Occipital lobe (tissue), 2 donors: ENCODE measurements around the gene SOAT2. TPM values are rescaled to one million over a fixed set of nuclear protein-coding genes. Genes with fewer than 3 reads are reported as not detected.
"Not testable (repeated sequence)": the region's sequence is repeated elsewhere in the genome, so short reads cannot be mapped to it uniquely, and the experiment has no call there.

Source experiments
- DNase-seq: peaks from one replicate; lab custom pipeline; 2025; lab: John Stamatoyannopoulos, UW
- total RNA-seq: library from RNA; depleted of rRNA; stranded (reverse); fragments of >200 nt; gene quantifications from one replicate; pipeline ENCODE4 v1.2.3, GENCODE V29; 2014

Gene SOAT2
- total RNA-seq, 1 donor from 2014 or later: not detected

DNA sequence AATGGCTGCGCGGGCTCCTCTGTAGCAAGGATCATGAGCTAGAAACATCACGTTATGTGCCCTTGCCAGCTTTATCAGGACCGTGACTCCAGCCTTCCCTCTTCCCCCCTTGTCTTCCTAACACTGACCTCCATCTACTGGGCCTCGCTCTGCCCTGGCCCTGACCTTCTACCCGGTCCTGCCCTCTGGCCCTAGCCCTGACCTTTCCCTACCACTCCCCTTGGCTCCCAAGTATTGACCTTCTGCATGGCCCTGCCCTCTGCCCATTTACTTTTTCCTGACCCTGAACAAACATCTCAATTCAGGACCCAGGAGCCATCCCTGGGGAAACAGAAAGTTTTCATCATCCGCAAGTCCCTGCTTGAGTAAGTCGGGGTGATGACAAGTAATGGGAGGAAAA, 2.0 kb downstream of the SOAT2 start:
- no peak for DNase-seq

DNA sequence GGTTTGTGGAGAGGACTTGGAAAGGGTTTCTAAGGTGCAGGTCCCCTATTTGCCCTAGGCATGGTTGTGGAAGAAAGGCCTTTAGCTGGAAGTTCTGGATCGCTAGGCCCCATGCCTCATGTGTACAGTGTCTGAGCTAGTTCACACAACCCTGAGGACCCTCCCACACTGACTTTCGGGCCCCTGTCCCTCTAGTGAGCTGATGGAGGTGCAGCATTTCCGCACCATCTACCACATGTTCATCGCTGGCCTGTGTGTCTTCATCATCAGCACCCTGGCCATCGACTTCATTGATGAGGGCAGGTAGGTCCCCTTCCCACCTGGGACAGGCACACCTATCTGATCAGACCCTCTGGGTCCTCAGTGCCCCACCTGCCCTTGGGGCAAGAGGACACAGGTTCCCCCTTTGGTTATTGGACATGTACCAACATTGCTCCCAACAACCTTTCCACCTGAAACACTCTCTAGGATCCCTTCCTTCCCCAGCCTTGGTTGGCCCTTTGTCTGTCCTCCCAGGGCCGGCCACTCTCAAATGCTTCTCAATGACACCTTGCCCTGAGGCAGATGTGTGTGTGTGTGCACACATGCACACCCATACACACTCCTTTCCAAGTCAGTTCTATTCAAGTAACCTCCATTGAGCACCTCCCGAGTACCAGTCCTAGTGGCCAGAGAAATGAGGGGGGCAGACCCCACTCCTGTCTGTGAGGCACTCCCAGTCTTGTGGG, 2.6 kb downstream of the SOAT2 start:
- no peak for DNase-seq

DNA sequence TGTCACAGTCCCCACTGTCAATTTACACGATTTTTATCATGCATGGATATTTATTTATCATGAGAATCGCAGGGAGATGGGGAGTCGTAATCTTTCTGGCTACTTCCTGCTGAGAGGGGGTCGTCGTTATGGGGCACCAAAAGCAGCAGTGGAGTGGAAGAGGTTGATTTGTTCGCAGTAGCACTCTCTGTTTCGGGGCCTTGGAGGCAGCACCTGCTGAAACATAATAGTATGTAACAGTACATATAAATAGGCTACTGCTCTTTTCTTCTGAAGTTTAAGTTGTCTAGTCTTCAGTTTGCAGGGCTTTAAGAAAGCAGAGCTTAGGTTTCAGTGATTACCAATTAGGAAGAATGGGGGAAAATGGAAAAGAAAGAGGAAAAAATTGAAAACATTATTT, 3.8 kb downstream of the SOAT2 start:
- no peak for DNase-seq

DNA sequence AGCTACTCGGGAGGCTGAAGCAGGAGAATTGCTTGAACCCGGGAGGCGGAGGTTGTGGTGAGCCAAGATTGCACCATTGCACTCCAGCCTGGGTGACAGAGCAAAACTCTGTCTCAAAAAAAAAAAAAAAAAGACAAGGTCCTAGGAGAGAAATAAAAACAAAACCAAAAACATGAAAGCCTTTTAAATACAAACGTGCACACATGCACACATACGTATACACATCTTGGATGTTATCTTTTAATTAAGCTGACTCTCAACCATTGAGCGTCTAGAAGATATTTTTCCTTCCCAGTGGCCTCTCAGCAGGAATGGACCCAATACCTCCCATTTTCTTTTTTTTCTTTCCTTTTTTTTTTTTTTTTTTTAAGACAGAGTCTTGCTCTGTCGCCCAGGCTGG, 9.1 kb downstream of the SOAT2 start:
- DNase-seq: not testable (repeated sequence)

DNA sequence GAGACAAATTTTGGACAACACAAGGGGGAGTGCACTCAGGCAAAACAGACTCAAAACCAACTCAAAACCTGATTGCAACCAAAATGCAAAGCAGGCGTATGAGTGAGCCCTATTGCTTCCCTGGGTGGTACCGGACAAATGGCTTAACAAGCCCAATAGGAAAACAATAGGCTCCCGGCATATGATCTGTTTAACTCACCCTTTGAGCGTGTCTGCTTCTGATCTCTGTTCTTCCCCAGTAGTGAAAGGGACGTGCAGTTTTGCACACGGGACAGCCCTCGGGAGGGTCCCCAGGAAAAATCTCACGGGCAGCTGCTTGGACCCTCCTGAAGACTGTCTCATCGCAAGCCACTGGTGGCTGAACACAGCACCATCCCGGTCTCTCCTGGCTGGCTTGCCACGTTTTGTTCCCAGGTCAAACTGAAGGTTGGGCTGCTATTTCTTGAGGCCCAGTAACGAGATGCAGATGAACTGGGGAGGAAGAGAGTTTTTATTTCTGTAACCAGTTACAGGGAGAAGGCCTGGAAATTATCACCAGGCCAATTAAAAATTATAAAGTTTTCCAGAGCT, 9.9 kb downstream of the SOAT2 start:
- no peak for DNase-seq

DNA sequence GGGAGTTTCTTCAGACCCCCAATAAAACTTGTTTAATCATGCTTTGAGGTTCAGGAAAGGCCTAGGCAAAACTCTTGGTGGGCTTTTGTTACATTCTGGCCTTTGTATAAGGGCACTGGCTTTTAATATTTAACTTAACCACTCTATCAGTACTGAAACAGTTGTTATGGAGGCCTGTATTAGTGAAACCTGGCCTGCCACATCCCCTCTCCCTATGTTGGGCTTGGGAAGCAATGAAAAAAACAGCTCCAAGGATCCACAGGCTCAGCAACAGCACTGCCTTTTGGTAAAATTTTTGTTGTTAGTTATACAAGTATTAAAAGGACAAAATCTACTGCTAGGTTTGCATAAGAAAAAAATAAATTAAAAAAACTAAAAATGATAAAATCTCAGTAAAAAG, 10.7 kb downstream of the SOAT2 start:
- no peak for DNase-seq

DNA sequence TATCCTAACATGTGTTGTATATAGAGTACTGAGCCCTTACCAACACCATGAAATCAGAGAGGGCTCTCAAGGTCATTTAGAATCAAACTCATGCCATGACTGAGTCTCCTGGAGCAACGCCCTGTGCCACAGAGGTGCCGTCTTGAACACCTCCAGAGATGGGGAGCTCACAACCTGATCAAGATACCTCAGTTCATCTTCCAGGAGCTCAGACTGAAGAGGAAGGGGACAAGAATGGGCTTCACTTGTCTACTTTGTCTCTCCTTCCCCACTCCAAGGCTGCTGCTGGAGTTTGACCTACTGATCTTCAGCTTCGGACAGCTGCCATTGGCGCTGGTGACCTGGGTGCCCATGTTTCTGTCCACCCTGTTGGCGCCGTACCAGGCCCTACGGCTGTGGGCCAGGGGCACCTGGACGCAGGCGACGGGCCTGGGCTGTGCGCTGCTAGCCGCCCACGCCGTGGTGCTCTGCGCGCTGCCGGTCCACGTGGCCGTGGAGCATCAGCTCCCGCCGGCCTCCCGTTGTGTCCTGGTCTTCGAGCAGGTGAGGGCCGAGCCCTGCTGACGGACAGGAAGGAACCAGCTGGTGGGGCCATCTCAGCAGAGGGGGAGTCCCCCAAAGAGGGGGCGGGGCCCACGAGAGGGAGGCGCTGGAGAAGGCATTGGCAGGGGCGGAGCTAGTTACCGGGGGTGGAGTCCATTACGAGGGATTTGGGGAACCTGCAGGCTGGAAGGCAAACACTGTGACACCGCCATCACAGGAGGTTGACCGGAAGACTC, 12.0 kb downstream of the SOAT2 start:
- no peak for DNase-seq

DNA sequence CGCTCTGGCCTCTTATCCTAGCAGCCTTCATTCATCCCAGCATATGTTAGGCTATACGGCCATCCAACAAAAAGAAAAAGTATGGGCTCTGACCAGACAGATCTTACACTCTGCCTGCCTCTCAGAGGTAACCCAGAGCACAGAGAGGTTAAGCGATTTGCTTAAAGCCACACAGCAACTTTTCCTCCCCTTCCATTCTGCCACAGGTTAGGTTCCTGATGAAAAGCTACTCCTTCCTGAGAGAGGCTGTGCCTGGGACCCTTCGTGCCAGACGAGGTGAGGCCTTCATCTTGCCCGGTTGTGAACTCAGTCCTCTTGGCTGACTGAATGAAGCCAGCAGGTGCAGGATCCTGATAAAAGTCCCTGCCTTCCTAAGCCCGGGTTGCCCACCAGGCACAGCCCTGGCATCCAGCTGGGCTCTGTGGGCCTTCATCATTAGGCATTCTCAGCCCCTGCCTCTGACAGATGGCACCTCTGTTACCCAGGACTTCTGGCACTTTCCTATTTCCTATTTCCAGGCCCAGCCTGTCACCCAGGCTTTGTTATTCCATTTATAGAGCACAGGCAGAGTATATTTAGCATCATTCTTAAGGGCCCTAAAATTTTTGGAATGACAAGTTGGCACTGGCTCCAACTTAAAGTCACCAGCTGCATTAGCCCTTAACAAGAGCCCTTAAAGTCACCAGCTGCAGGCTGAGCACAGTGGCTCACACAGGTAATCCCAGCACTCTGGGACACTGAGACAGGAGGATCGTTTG, 12.8 kb downstream of the SOAT2 start:
- DNase-seq: no peak

DNA sequence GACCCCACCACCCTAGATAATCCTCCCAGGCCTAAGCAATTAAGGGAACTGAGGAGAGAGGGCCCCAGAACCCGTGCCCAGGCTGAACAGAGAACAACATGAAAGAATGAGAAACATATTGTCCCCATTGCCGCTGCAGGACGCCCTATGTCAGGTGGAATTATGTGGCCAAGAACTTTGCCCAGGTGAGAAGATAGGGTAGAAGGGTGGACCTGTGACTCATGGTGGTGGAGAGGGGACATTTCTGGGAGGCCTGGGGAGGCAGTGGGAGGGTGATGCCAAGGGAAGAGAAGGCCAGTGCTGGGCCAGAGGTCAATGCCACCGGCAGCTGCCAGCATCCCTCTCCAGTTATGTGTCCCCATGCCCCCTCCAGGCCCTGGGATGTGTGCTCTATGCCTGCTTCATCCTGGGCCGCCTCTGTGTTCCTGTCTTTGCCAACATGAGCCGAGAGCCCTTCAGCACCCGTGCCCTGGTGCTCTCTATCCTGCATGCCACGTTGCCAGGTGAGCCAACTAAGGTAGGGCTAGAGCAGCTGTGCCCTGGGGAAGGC, 15.5 kb downstream of the SOAT2 start:
- DNase-seq: no peak

DNA sequence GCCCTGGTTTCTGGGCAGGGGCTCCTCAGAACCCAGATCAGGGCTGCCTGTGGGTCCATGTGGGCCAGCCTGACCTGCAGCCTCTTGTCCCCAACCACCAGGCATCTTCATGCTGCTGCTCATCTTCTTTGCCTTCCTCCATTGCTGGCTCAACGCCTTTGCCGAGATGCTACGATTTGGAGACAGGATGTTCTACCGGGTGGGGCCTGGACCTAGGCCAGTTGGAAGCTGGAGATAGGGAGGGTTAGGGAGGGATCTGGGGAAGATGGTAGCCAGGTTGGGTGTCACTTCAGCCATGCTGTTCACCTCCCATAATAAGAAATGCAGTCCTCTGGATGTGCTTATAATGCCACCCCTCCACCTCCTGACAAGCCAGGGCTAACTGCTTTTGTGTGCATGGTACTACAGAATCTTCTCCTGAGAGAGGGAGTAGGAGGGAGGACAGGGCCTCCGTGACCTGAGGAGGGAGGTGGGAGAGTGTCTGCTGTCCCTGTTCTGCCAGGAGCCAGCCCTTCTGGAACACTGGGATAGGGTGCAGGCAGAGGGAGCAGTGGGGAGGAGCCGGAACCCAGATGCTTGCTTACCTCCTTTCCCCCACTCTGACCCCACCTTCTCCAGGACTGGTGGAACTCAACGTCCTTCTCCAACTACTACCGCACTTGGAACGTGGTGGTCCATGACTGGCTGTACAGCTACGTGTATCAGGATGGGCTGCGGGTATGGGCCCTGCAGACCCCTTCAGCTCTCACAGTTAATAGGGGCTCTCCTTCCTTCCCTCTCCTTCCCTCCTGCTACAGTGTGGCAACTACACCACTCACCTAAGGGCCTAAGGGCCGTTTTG, 17.6 kb downstream of the SOAT2 start:
- no peak for DNase-seq

DNA sequence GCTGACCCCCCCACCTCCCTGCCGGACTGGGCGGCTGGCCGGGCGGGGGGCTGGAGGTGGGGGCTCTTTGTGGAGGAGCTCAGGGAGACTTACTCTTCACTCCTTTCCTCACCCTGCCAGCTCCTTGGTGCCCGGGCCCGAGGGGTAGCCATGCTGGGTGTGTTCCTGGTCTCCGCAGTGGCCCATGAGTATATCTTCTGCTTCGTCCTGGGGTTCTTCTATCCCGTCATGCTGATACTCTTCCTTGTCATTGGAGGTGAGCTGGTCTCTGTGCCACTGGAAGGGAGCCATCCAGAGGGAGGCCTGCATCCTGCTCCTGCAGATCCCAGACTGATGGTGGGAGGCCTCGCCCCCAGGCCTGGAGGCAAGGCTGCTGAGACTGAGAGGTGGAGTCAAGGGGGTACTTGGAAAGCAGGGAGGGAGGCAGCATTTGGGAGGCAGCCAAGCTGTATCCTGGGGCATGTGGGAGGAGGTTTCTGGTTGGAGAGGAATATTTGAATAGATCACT, 19.7 kb downstream of the SOAT2 start:
- no peak for DNase-seq

DNA sequence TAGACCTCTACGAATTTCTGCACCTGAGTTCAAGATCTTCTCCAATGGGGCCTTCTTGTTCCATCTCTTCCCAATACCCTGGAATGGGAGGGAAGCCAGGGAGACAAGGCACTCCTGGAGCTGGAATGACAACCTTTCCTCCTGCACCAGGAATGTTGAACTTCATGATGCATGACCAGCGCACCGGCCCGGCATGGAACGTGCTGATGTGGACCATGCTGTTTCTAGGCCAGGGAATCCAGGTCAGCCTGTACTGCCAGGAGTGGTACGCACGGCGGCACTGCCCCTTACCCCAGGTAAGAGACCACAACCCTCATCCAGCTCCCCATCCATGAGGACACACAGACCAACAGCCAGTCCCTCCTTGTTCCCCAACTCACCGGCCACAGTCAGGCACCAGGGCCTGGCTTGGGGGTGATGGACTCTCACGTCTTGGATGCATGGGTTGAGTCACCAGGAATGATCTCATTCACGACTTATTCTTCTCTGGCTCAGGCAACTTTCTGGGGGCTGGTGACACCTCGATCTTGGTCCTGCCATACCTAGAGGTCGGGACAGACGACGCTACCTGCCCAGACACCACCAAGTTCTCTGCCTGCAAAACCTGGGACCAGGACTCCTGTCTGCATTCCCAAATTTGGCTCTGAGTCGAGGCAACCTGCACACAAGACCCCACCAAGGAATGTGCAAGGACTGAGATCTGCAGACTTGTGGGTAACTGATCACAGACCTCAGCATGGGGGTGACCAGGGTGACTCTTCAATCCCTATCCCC, 20.5 kb downstream of the SOAT2 start:
- no peak for DNase-seq

DNA sequence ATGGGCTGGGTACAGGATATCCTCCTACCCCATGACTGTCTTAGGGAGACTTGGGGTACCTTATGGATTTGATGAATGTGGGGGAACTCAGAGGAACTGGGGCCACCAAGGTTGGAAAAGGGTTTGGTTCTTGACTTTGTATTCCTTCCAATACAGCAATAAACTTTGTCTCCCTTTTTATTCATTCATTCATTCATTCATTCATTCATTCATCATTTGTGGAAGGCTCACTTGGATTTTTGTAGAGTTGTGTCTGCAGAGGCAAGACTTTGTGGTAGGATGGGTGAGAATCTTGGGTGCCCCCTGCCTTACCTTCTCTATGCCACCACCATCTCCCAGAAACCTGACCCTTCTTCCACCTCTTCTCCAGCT, 21.1 kb downstream of the SOAT2 start:
- no peak for DNase-seq

DNA sequence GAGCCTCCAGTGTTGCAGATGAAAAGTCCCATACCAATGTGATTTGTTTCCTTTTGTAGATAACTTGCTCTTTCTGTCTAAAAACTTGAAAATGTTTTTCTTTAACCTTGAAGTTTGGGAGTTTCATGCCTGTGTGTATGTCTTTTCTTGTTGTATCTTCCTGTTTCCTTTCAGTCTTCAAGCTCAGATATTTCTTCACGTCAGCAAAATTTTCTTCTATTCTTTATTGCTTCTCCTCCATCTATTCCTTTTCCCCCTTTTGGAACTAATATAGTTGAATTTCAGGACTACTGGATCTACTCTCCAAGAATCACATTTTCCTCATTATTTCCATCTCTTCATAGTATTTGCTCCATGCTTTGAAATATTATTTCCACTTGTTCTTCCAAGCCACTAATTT, 23.9 kb downstream of the SOAT2 start:
- no peak for DNase-seq

DNA sequence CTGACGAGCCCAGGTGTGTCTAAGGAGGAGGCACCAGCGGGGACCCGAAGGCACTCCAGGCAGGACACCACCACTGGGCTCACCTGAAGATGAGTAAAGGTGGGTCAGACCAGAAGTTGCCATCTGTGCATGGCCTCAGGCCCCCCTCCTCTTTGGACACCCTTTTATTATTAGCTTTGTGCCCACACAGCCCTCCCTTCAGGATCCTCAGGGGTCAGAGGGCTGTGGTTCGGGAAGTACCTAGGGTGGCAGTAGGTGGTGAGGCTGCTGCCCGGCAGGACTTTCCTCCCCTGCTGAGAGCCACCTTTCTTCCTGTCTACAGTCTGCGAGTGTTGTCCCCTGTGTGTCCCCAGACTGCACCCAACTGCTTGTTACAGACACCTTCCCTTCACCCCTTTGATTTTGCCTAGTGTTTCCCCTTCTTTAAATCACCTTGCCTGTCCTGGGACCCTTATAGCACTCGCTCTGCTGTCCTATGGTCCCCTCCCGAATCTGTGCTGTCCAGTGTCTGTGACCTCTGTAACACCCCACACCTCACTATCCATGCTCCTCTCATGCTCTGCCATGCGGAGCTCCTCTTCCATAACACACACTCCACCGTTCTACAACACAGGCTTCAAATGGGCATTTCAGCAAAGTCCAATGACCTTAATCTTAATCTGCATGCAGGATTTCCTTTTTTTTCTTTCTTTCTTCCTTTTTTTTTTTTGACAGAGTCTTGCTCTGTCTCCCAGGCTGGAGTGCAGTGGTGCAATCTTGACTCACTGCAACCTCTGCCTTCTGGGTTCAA, 25.7 kb downstream of the SOAT2 start:
- no peak for DNase-seq

DNA sequence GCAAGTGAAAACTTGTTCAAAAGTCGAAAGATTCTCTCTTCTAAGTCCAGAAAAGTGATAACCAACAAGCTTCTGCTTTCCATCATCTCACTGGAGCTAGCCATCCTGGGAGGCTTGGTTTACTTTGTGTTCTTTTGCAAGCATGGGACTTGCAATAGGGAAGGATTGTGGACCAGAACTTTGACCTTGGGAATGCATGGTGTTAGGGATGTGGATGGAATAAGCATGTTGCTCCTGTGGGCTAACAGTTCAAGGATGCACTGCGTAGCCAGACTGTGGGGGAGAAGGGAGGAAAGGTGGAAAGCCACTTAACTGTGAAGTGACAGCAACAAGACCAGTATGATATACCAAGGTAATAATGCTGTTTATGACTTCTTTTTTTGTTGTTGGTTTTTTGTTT, 28.6 kb downstream of the SOAT2 start:
- no peak for DNase-seq

DNA sequence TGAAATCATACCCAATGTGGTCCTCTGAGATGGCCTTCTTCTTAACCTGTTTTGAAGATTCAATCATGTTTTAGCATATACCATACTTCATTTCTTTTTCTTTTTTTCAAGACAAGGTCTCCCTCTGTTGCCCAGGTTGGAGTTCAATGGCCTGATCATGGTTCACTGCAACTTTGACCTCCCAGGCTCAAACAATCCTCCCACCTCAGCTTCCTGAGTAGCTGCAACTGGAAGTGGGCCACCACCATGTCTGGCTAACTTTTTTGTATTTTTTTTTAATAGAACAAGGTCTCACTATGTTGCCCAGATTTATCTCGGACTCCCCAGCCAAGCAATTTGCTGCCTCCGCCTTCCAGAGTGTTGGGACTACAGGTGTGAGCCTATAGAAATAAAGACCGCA, 30.4 kb downstream of the SOAT2 start:
- no peak for DNase-seq

DNA sequence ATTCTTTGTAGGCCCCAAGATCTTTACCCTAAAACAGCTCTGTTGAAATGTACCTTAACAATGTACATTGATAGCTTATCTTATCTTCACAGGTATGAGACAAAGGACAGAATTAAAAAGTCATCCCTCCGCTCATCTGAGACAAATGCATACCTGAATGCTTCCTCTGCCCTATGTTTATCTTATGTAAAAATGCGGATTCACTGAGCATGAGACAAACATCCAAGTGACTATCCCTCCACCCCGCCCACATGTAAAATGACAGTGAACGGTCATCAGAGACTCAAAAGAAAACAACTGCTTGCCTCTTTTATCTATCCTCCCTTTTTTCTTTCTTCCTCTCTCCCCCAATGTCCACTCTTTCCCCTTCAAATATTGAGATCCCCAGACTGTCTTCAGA, 40.1 kb downstream of the SOAT2 start:
- no peak for DNase-seq
